HG02884 (cell line): ENCODE measurements around the gene DEF6.
A peak's percentile ranks its signal among the peaks of the same experiment; 100 is the strongest.

Experiments
- ATAC-seq: cut with Tn5 transposase; IDR thresholded peaks from one replicate; pipeline ENCODE4 v1.9.1; 2021; ENCODE audit warnings: mild to moderate bottlenecking, moderate library complexity; ENCODE audit not compliant: unreplicated experiment

The DEF6 gene

DNA sequence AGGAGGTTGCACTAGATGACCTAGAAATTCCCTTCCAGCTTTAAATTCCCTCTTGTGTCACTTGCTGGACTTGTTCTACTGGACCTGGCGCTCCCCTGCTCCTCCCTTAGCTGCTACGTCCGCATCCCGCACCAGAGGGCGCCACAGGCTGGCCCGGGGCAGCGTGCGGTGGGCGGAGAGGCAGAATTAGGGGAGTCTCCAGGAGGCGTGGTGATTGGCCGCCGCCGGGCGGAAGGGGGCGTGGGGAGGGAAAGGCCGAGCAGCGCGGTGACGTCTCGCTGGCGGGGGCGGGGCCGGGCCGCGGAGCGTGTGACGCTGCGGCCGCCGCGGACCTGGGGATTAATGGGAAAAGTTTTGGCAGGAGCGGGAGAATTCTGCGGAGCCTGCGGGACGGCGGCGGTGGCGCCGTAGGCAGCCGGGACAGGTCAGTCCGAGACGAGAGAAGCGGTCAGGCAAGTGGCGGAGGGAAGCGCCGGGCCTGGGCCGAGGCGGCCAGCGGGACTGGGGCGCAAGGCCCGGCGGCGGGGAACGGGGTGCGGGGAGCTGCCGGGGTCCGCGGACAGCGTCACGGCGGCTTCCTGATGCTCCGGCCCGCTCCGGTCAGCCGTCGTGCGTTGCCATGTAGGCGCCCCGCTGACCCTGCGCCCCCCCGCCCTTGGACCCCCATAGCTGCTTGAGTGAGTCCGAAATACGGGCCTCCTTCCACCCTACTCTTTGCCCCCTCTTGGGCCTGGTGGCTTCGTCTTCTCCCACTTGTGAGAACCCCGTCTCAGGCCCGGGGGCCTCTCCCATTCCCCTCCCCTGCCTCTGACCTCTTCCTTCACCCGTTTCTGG, 44.9 kb downstream of the DEF6 start, which contains the start of gene PPARD:
Gene PPARD (plus strand): TSS at position 301 of the 834 bp plus-strand sequence. CDS start 68,530 bp downstream, outside the sequence.
- ATAC-seq, result peak; percentile 88

DNA sequence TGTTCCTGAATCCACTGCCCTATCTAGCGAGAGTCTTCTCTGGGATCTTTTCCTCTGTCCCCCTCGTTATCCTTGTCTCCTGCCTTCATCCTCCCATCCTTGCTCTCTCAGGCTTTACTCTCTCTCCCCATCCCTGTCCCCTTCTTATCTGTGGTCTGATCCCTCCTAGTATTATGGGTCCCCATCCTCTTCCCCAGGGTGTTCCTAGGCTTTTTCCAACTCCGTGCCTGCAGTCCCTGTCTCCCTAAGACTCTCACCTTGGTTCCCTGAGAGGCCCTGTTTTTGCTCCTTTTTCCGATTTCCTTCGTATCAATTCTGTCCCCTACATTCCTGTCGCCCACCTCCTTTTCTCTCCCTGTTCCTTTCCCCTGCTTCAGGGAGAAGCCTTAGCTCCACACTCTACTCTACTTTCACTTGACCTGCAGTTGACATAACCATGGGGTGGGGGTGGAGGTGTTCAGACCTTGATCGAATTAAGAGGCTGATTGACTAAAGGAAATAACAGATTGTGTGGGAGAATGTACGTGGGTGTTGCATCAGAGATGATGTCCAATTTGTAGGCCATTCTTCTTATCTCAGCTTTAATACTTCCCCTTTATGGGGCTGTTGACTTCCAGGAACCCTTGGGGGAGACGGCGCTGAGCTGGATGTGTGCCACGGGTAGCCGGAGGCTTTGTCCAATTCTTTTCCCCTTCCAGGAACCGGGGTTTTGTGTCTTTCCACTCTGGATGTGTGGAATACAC, 45.6 kb downstream of the DEF6 start:
- no peak for ATAC-seq

DNA sequence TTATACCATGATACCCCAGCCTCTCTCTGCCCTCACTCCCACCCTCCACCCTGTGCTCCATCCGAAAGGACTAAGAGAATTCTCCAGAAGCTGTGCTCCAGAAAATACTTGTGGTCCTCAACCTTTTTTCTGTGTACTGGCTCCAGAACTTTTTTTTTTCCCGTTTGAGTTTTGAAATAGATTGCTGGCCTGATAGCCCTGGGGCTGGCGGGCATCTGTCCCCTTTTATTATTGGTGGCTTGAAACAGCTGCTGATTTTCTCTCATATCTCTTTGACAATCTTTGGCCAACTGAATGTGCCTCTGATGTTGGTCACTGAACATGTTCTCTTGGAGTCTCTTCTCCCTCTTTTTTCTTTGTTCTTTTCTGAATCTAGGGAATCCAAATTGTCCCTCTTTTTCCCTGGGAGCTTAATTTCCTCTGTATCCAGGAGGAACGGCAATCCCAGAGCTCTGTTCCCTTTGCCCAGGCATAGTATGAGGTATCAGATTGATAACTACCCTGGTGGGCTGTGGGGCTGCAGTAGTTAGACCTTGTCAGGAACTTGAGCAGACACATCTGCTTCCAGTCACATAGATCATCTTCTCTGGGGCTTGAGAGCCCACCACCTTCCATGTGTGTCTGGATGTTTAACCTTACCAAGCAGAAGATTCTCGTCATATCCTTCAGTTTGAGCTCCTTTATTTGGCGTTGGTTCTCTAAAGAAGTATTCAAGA, 46.4 kb downstream of the DEF6 start:
- no peak for ATAC-seq

DNA sequence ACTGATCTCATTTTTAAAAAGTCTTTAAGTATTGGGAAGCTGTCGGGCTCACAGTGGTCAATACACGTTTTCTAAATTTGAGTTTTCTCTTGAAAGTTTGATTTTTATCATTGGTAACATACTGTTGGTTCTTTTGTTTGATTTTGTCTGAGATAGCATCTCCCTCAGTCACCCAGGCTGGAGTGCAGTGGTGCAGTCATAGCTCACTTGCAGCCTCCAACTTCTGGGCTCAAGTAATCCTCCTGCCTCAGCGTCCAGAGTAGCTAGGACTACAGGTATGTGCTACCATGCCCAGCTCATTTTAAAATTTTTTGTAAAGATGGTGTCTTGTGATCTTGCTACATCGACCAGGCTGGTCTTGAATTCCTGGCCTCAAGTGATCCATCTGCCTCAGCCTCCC, 53.8 kb downstream of the DEF6 start:
- ATAC-seq, result no peak

DNA sequence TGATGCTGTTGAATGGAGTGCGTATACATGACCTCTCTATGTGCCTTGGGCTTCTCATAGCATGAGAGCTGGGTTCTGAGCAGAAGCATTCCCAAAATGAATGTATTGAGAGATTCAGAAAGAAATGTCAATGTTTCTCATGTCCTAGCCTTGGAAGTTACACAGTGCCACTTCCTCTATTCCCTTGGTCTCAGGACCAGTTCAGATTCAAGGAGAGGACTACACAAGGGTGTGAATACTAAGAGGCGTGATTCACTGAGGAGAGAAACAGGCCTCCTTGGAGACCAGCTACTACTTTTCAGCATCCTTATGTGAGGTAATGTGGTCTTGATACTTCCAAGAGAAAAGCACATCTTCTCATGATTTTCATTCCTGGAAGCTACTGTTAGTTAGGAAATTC, 55.1 kb downstream of the DEF6 start:
- no peak for ATAC-seq

DNA sequence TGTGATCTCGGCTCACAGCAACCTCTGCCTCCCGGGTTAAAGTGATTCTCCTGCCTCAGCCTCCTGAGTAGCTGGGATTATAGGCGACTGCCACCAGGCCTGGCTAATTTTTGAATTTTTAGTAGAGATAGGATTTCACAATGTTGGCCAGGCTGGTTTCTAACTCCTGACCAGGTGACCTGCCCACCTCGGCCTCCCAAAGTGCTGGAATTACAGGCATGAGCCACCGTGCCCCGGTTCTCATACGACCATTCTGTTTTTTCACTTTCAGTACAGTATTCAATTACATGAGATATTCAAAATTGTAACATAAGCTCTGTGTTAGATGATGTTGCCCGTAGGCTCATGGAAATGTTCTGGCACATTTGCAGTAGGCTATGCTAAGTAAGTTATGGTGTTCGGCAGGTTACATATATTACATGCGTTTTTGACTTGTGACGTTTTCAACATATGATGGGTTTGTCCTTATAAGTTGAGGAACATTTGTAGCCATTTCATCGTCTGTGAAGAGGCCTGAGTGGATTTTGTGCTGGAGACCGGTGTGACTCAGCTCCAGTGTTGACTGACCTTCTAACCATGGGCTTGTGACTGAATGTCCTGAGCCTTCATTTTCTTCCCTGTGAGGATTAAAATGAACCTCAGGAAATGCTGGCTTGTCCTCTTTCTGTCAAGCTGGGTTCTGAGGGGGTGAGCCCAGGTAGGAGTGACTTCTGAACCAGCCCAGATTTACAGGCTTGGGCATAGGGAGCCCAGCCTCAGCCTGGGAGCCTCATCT, 56.9 kb downstream of the DEF6 start:
- no peak for ATAC-seq

DNA sequence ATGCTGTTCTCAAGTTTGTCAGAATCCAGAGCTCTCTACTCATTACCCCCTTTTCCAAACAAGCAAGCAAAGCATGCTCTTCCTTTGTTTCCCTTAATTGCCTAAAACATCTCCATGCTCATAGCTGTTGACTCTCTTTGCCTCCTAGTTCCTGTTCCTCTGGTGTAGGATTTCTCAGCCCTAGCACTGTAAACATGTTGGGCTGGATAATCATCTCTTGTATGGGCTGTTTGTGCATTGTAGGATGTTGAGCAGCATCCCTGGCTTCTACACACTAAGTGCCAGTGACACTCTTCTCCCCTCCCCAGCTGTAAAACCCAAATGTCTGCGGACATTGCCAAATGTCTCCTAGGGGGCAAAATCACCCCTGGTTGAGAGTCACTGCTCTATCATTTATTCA, 58.8 kb downstream of the DEF6 start:
- no peak for ATAC-seq

DNA sequence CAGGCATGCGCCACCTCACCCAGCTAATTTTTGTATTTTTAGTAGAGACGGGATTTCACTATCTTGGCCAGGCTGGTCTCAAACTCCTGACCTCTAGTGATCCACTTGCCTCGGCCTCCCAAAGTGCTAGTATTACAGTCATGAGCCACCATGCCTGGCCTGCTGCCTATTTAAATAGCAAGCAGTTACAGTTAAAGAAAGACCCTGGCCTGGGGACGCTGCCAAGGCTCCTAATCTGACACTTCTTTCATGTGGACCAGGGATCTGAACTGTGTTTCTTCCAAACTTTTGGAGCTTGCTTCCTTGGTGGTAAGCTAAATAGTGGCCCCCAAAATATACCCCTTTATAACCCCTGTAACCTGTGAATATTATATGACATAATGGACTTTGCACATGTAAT, 60.1 kb downstream of the DEF6 start:
- ATAC-seq, result no peak

DNA sequence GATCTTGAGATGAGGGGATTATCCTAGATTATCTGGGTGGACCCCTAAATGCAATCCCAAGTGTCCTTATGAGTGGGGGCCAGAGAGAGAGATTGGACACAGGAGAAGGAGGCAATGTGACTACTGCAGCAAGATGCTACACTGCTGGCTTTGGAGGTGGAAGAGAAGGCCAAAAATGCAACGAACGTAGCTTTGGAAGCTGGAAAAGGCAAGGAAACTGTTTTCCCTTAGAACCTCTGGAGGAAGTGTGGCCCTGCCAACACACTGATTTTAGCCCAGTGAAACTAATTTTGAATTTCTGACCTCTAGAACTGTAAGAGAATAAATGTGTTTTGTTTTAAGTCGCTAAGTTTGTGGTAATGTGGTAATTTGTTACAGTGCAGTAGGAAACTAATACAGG, 60.5 kb downstream of the DEF6 start:
- ATAC-seq, result no peak

DNA sequence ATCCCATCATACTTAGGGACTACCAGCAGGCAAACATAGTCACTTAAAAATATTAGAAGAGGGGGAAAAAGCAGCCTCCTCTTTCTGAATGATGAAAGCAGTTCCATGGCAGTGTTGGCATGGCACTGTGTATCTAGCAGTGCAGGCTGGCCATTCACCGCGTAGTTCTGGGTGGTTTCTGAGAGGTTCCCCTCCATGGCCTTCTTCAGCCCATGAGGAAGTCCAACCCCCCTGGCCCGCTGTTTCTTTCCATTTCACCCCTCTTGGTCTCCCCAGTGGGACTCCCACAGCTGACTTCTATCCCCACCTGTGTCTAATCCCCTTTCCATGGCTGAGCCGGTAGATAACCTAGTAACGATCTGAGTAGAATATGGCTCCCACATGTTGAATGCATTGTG, 61.7 kb downstream of the DEF6 start:
- ATAC-seq, result no peak

DNA sequence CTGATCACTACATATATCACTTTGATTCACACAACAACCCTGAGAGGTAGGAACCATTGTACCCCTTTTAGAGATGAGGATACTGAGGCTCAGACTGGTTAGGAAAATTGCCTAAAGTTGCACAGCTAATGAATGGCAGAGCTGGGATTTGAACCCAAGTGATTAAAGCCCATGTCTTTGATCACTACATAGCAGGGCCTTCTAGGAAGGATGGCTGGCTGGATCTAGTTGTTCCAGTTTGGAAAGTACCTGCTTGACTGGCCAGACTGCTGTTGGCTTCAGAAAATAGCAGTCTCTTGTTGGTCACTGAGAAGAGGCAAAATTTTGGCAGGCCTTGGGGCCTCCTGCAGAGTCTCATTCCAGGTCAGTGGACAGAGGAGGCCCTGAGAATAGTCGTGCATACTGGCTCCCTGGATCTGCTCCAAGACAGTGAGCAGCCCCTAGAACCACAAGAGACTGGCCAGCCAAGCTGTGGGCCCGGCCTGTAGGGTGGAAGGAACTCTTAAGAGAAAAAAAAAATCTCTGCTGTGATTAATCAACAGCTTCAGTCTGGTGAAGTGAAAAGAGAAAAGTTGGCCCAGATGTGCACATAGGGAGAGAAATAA, 62.2 kb downstream of the DEF6 start:
- no peak for ATAC-seq

DNA sequence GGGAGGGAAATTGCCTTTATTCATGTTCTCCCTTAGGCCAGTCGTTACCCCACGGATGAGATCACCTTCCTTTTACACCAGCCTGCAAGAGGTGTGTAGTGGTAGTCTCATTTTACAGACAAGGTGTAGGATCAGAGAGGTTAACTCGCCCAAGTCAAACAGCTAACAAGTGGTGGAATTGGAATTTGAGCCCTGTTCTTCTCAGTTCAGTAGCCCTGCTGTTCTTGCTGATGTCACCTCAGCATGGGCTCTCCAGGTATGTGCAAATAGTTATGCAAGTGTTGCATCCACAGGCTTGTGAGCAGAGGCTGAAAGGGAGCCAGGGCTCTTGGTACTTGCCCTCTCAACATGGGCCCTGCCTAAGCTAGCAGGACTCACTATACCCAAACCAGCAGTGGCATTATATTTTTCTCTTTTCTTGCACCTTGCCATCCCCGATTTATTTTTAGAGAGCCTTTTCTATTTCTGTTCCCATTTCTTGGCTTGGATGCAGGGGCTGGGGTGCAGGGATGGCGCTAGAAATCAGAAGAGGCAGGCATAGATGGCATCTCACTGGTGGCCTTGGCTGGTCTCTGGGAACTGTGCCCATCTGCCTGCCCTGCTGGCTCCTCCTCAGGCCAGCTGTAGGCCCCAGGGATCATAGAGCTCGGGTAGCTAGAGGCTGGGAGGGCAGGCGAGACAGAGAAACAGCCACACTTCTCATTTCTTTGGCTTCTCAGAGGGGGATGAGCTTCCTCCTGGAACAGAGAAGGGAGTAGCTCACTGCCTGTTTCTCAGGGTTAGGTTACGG, 62.9 kb downstream of the DEF6 start:
- no peak for ATAC-seq

DNA sequence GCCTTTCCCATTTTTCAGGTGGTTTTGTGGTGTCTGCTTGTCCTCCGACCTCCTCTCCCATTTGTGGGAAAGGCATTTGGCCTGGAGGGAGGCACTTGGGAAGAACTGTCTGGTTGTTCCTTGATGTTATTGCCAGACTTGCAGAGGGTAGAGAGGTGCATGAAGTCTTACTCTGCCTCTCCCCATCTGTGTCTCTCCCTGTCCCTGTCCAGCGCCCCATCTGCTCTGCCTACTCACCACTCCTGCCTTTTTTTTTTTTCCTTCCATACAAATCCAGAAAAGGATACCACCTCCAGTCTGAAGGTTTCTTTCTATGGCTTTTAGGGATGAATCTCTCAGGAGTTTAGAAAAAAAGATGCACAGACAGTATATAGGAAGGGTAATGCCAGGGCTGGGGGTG, 64.6 kb downstream of the DEF6 start:
- no peak for ATAC-seq

DNA sequence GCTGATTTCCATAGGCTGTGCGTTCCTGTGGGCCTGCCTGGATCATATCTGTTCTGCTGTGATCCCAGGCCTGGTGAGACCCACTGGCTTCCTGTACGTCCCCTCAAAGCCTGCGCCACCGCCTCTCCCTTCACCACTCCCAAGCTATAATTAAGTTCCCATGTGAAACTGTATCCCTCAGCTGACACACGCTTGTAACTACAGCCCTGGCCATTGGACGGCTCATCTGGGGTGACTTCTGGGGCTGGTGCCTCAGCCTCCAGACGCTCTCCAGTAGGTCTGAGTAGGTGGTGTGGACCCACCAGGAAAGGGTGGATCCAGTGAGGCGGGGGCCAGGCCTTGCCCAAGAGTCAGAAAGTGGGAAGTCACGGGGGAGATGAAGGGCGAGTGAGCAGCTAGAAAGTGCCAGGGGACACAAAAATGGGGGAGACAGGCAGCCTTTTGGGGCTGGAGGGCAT, 65.7 kb downstream of the DEF6 start:
- ATAC-seq, result no peak

DNA sequence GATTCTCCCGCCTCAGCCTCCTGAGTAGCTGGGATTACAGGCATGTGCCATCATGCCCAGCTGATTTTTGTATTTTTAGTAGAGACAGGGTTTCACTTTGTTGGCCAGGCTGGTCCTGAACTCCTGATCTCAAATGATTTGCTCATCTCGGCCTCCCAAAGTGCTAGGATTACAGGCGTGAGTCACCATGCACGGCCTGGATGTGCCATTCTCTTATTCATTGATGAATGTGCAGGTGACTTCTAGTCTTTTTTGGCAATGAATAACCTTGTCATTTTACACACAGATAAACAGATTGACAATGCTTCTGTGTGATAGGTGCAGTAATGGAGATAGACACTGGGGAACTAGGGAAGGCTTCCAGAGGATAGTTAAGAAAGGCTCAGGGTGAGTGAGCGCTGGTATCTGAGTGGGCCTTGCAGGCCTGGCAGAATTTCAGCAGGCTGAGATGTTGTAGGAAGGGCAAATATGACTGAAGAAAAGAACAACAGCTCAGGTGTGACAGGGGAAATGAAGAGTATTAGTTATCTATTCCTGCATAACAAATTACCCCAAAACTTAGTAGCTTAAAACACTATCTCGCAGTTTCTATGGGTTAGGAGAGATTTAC, 68.1 kb downstream of the DEF6 start:
- no peak for ATAC-seq

DNA sequence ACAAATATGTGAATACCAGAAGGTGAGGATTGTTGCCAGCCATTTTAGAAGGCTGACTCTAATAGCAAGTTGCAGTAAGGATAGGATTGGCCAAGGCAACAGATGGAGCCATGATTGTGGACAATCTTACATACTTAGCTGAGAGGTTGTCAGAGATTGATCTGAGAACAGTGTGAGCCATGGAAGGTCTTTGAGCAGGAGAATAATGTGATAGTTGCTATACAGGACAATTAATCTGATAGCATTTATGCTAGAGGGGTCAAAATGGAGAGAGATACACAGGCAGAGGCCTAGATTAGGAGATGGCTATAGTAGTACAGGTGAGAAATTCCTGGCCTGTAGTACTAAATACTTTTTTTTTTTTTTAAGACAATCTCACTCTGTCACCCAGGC, 68.6 kb downstream of the DEF6 start:
- no peak for ATAC-seq

DNA sequence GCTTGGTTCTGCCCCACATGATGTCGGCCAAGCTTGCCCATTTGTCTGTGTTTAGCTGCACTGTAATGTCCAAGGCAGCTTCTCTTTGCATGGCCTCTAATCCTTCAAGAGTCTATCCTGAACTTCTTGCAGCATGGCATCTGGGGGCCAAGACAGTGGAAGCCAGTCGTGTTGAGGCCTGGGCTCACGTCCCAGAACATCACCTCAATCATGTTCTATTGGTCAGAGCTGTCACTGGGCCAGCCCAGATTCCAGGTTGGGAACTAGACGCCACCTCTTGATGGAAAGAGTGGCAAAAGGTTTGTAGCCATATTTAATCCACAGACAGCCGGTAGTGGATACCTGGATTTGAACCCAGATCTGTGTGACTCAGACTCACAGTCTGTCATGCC, 70.0 kb downstream of the DEF6 start:
- no peak for ATAC-seq

DNA sequence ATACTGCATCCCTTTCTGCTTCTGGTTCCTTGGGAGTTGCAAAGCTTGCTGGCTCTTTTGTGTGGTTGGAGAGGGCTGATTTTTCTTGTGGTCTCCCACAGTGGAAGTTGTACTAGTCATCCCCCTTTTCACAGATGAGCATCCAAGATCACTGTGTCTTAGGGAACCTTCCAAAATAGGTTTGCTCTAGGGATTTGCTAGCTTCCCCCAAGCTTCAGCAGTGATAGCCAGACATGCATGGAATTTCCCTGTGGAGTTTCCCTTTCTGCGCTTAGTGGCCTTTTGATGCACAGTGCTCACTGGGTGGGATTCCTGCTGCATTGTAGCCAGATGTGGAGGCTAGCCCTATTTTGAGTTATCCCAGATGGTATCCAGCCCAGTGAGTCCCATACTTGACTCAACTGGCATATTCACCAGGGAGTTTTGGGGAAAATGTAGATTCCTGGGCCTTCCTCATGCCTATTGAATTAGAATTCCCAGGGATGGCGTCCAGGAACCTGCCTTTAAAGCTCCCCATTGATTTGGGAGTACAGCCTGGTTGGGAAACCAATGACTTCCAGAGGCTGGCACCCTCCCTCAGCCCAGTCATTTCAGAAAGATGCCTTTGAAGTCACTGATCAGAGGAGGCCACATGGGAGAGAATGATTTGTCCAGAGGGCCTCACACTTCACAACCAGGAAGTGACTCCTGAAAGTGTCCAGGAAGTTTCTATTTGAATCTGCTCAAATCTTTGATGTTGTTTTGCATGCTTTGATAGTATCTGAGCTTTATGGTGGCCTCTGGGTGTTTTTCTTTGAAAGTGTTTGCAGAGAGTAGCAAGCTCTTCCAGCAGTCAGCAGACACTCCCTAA, 70.6 kb downstream of the DEF6 start:
- ATAC-seq, result no peak
